Tibial nerve (tissue), 4 donors: ENCODE measurements around the gene TMEM63B. TPM values are rescaled to one million over a fixed set of nuclear protein-coding genes. Genes with fewer than 3 reads are reported as not detected.

ENCODE experiments used
- DNase-seq, 2 donors: peaks; one replicate each; pipeline ENCODE4 v3.0.0-alpha.2; 2019; ENCODE audit warnings: low spot score in 2 of 2
- H3K27ac ChIP-seq, 4 donors: fragments of 200-600 bp; sonication (generic) in 3 of 4; one replicate each; pipeline ENCODE4 v1.5.1; 2017 to 2019; ENCODE audit warnings: mild to moderate bottlenecking in 1 of 4
- H3K27me3 ChIP-seq, 2 donors: fragments of 200-600 bp; sonication (generic) in 1 of 2; one replicate each; pipeline versions ENCODE4 v1.5.1 to v1.6.0; 2017 to 2019
- H3K36me3 ChIP-seq, 3 donors: fragments of 200-600 bp; sonication (generic); one replicate each; pipeline ENCODE4 v1.5.1; 2018 to 2019
- H3K4me1 ChIP-seq, 4 donors: fragments of 200-600 bp; sonication (generic) in 3 of 4; one replicate each; pipeline ENCODE4 v1.5.1; 2017 to 2019
- H3K4me3 ChIP-seq, 4 donors: fragments of 200-600 bp; sonication (generic) in 3 of 4; one replicate each; pipeline ENCODE4 v1.5.1; 2017 to 2019; ENCODE audit warnings: mild to moderate bottlenecking in 1 of 4, moderate library complexity in 1 of 4
- H3K9me3 ChIP-seq, 4 donors: fragments of 200-600 bp; sonication (generic) in 3 of 4; one replicate each; pipeline ENCODE4 v1.5.1; 2017 to 2019
- EP300 ChIP-seq, 2 donors: sonication (generic); formaldehyde crosslinking; IDR thresholded peaks; one replicate each; pipeline ENCODE4 v1.6.1; 2017; ENCODE audit warnings: antibody characterized with exemption in 2 of 2, mild to moderate bottlenecking in 1 of 2
- POLR2A ChIP-seq, 2 donors: fragments of 450-650 bp; IDR thresholded peaks; one replicate each; pipeline ENCODE4 v1.6.1; 2017; ENCODE audit warnings: antibody characterized with exemption in 2 of 2, mild to moderate bottlenecking in 2 of 2, moderate library complexity in 2 of 2
- WGBS, 2 donors: methylation state at CpG; one replicate each; pipeline ENCODE4 v1.1.5; 2018; 5-methylcytosine and 5-hydroxymethylcytosine counted together
- total RNA-seq, 4 donors: library from RNA; depleted of rRNA; stranded (reverse); fragments of >200 nt; gene quantifications; one replicate each; pipeline ENCODE4 v1.1.0, GENCODE V29; 2016
- TF ChIP-seq, protein P1 (sequence below), 5 experiments: fragments of 200-600 bp in 3 of 5; fragments of 450-650 bp in 2 of 5; sonication (generic) in 3 of 5; IDR thresholded peaks; one replicate each; pipeline ENCODE4 v1.5.1; 2016 to 2019; ENCODE audit warnings: antibody characterized with exemption in 5 of 5, mild to moderate bottlenecking in 3 of 5, moderate library complexity in 2 of 5

The TMEM63B gene
- total RNA-seq, 4 donors from 2014 or later = 18.6 to 34.5 (median 27.6) TPM

DNA sequence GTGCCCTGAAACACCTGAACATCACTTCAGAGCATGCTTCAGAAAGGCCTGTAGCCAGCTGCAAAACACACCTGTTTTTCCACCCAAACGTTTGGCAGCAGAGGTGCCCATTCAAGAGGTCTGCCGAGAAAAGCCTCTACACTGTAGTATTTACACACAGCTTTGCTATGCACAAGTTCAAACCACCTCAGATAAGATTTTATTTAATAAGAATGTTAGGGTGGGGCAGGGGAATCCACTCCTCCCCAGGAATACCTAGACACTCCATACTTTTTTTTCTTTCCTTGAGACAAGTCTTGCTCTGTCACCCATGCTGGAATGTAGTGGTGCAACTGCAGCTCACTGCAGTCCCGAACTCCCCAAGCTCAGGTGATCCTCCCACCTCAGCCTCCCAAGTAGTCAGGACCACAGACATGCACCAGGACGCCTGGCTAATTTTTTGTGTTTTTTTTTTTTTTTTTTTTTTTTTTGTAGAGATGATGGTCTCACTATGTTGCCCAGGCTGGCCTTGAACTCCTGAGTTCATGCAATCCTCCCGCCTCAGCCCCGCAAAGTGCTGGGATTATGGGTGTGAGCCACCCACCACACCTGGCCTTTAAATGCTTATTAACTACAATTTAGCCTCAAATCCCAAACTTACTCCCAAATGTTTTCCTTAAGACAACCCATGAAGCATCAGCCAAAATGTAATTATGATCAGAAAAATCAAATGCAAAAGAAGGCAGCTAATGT, 9.8 kb upstream of the TMEM63B start:
- Histone ChIP-seq H3K27me3 (no peaks in the 10 kb centered on the region), H3K4me3 (no peak overlapping the region), H3K36me3 (peaks cover 0 to 30% (median 14%) of the 10 kb centered on the region in 3 donors), H3K4me1 (peaks cover 0 to 51% (median 14%) of the 10 kb centered on the region in 4 donors), H3K27ac (no peak overlapping the region), H3K9me3 (no peaks in the 10 kb centered on the region)
- no peak for DNase-seq
- 84 to 85% methylated on average over 6 of the region's 6 CpGs for WGBS, 2 donors
- TF ChIP-seq POLR2A (IDR thresholded peaks at IDR 0.05) (no peak), EP300 (IDR thresholded peaks at IDR 0.05) (no peak)
- TF ChIP-seq, protein P1, sequence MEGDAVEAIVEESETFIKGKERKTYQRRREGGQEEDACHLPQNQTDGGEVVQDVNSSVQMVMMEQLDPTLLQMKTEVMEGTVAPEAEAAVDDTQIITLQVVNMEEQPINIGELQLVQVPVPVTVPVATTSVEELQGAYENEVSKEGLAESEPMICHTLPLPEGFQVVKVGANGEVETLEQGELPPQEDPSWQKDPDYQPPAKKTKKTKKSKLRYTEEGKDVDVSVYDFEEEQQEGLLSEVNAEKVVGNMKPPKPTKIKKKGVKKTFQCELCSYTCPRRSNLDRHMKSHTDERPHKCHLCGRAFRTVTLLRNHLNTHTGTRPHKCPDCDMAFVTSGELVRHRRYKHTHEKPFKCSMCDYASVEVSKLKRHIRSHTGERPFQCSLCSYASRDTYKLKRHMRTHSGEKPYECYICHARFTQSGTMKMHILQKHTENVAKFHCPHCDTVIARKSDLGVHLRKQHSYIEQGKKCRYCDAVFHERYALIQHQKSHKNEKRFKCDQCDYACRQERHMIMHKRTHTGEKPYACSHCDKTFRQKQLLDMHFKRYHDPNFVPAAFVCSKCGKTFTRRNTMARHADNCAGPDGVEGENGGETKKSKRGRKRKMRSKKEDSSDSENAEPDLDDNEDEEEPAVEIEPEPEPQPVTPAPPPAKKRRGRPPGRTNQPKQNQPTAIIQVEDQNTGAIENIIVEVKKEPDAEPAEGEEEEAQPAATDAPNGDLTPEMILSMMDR (IDR thresholded peaks at IDR 0.05) = no peak

DNA sequence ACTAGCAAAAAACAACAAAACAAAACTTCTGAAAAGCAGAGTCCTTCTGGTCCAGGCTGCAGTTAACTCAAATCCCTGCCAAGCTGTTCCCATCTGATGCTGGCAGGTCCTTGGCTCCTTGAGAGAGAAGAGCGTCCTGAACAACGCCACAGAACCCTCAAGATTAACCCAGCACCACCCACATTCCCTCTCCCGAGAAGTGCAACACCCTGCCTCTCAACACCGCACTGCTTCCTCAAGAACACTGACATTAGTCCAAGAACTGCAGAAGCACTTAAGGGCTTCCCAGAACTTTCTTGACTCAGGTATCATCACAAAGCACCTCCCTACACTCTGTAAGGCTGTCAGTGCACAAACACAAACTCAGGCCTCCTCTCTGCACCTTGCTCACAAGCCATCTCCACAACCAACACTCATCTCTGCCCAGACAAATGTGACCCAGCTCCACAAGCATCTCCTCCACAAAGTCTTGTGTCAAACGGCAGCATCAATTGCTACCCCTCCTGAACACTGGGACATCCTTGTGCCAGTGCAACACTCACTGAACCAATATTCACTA, 7.6 kb upstream of the TMEM63B start:
- DNase-seq = no peak
- TF ChIP-seq EP300 (IDR thresholded peaks at IDR 0.05) (no peak), POLR2A (IDR thresholded peaks at IDR 0.05) (no peak)
- TF ChIP-seq, protein P1 (IDR thresholded peaks at IDR 0.05) = no peak
- Histone ChIP-seq H3K4me3 (no peak overlapping the region), H3K9me3 (no peaks in the 10 kb centered on the region), H3K36me3 (peaks cover 0 to 8% (median 0%) of the 10 kb centered on the region in 3 donors), H3K27me3 (no peaks in the 10 kb centered on the region), H3K27ac (no peak overlapping the region), H3K4me1 (peaks cover 0 to 71% (median 26%) of the 10 kb centered on the region in 4 donors)
- 46 to 49% methylated on average over 5 of the region's 5 CpGs for WGBS, 2 donors

DNA sequence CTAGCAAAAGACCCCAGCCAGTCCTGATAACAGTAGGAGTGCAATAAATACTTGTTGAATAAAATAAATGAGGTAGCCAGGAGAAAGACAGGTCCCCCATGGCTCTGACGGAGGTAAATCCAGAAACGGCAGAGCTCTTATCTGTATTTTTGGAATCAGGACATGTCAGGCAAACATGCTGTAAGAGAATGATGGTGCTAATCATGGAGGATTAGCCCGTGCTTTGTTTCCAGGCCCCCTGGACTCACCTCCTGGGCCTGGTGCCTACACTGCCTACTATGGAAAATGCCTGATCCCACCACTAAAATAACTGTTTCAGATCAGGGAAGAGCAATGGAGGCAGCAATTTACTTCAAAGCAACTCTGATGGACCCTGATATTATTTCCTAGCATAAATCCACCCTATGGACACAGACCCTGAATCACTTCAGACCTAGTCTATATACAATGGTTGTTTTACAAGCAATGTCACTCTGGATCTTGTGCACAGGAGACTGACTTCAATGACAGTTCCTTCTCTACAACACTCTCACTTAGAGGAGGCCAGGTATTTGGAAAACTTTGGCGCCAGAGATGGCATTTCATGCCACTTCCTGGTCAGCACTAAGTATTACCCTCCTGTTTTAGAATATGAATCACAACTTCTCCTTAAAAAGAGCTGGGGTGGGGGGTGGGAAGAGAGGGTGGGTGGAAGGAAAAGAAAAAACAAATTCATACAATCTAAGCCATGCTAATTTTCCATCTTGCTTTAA, 6.5 kb upstream of the TMEM63B start:
- TF ChIP-seq EP300 (IDR thresholded peaks at IDR 0.05) = no peak
- TF ChIP-seq, protein P1 (IDR thresholded peaks at IDR 0.05) = no peak
- H3K27ac ChIP-seq = no peak overlapping the region
- H3K4me1 ChIP-seq = peaks cover 0 to 78% (median 31%) of the 10 kb centered on the region in 4 donors
- no peak overlapping the region for H3K4me3 ChIP-seq
- H3K9me3 ChIP-seq = no peaks in the 10 kb centered on the region
- no peaks in the 10 kb centered on the region for H3K36me3 ChIP-seq
- no peaks in the 10 kb centered on the region for H3K27me3 ChIP-seq
- WGBS, 2 donors = 65 to 80% methylated on average over 4 of the region's 4 CpGs
- DNase-seq = no peak

DNA sequence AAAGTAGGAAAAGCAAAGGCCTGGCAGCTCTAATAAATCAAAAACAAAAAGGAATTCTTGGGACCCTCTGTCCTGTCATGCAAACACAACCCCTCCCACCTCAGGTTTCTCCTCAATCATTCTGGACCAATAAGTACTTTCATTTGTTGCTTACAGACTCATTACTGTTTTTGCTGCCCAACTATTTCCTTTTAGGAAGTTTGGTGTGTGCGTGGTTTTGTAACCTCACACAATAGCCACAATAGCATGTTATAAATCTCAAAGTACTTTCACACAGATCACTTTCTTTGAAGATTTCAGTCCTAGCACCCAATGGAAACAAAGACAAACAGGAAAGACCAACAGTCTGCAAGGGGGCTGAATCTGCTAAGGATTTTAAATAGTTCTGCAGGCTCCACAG, 4.6 kb upstream of the TMEM63B start:
- DNase-seq = no peak
- TF ChIP-seq EP300 (IDR thresholded peaks at IDR 0.05) (no peak), POLR2A (IDR thresholded peaks at IDR 0.05) (no peak)
- TF ChIP-seq, protein P1 (IDR thresholded peaks at IDR 0.05) = no peak
- peak overlapping the region in 3 of 4 donors; percentile 36 to 76 (median 49) for H3K27ac ChIP-seq
- no peaks in the 10 kb centered on the region for H3K27me3 ChIP-seq
- H3K9me3 ChIP-seq = no peaks in the 10 kb centered on the region
- 18 to 26% methylated on average over 1 of the region's 1 CpG for WGBS, 2 donors
- no peaks in the 10 kb centered on the region for H3K36me3 ChIP-seq
- H3K4me3 ChIP-seq = no peak overlapping the region
- peaks cover 0 to 70% (median 30%) of the 10 kb centered on the region in 4 donors for H3K4me1 ChIP-seq

DNA sequence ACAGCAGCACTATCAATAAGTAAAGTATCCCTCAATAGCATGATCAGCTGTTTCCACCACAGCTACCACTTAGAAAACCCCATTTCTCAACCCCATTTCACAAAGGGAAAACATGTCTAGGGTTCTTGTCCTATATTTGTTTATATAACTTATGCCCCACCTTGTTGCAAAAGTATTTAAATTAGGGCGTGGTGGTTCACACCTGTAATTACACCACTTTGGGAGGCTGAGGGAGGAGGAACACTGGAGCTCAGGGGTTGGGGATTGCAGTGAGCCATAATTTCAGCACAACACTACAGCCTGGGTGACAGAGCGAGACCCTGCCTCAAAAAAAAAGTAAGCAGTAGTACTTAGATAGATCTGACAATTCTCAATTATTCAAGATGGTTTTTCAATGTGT, 3.8 kb upstream of the TMEM63B start:
- TF ChIP-seq EP300 (IDR thresholded peaks at IDR 0.05) = no peak
- TF ChIP-seq, protein P1 (IDR thresholded peaks at IDR 0.05) = no peak
- no peak for TF ChIP-seq POLR2A (IDR thresholded peaks at IDR 0.05)
- peaks cover 3 to 75% (median 34%) of the 10 kb centered on the region in 4 donors for H3K4me1 ChIP-seq
- peak overlapping the region in 2 of 4 donors; percentile 49 to 76 for H3K27ac ChIP-seq
- no peak overlapping the region for H3K4me3 ChIP-seq
- no peaks in the 10 kb centered on the region for H3K27me3 ChIP-seq
- DNase-seq = no peak
- H3K9me3 ChIP-seq = no peaks in the 10 kb centered on the region
- no peaks in the 10 kb centered on the region for H3K36me3 ChIP-seq
- 91 to 97% methylated on average over 2 of the region's 2 CpGs for WGBS, 2 donors
